ENCODE measurements around the gene SHOC2. TPM values are rescaled to one million over a fixed set of nuclear protein-coding genes. Genes with fewer than 3 reads are reported as not detected.

The SHOC2 gene
- total RNA-seq, 4 donors from 2014 or later: 49.2 to 50.9 (median 50.5) TPM

GRCh38 chr10:111030042-111030750 lies 110.8 kb downstream of the SHOC2 start:
- H3K9me3 ChIP-seq: peaks cover 0 to 35% (median 0%) of the 10 kb centered on the region in 4 donors

DNA sequence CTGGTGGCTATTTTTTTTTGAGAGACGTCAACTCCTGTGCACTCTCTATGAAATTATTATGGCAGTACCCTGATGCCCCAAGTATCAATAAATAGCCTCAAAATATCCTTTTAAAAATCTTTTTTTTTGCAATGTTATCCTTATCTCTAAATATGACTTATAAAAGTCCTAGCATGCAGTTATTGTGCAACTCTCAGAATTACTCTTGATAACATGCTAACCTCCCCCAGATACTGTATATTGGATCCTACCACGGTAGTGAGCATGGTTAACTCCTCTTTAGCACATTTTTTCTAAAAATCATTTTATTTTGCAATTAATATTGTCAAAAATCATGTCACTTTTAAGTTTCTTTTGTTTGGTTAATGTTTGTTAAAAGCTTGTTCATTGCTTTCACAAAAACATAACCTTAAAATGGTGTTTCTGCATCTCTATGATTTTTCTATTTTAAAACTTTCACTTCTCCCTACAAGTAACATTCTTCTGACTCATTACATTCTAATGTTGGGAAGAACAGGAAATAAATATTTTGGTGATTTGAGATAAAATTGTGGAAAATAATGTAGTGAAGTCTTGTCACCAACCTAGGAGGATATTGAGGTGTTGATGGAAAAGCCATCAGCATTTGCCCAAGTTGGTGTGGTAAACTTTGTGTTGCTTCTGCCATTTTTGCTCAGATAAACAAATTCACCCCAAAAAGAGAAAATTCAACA lies 115.3 kb downstream of the SHOC2 start:
- Histone ChIP-seq H3K4me3 (no peak overlapping the region), H3K4me1 (no peaks in the 10 kb centered on the region), H3K27me3 (no peaks in the 10 kb centered on the region), H3K27ac (no peak overlapping the region), H3K9me3 (peaks cover 0 to 43% (median 4%) of the 10 kb centered on the region in 4 donors), H3K36me3 (no peaks in the 10 kb centered on the region)
- TF ChIP-seq CTCF (IDR thresholded peaks at IDR 0.05) (no peak), EP300 (IDR thresholded peaks at IDR 0.05) (no peak), POLR2A (IDR thresholded peaks at IDR 0.05) (no peak)
- DNase-seq (ENCODE audit: low spot score in 2 of 2): no peak
- 89 to 94% methylated on average over 2 of the region's 2 CpGs for WGBS, 2 donors

More at GRCh38 chr10:111030042-111030750, 110.8 kb downstream of the SHOC2 start:
- 95 to 96% methylated on average over 9 of the region's 9 CpGs for WGBS, 2 donors
- Histone ChIP-seq H3K4me3 (no peak overlapping the region), H3K27ac (no peak overlapping the region), H3K36me3 (no peaks in the 10 kb centered on the region), H3K27me3 (no peaks in the 10 kb centered on the region), H3K4me1 (no peaks in the 10 kb centered on the region)
- no peak for DNase-seq (ENCODE audit: low spot score in 2 of 2)
- TF ChIP-seq CTCF (IDR thresholded peaks at IDR 0.05) (no peak), EP300 (IDR thresholded peaks at IDR 0.05) (no peak), POLR2A (IDR thresholded peaks at IDR 0.05) (no peak)

GRCh38 chr10:111035542-111035941 lies 116.1 kb downstream of the SHOC2 start:
- Histone ChIP-seq H3K9me3 (peaks cover 0 to 44% (median 6%) of the 10 kb centered on the region in 4 donors), H3K27ac (no peak overlapping the region), H3K27me3 (no peaks in the 10 kb centered on the region), H3K36me3 (no peaks in the 10 kb centered on the region), H3K4me1 (no peaks in the 10 kb centered on the region), H3K4me3 (no peak overlapping the region)
- DNase-seq (ENCODE audit: low spot score in 2 of 2): no peak
- TF ChIP-seq CTCF (IDR thresholded peaks at IDR 0.05) (no peak), POLR2A (IDR thresholded peaks at IDR 0.05) (no peak), EP300 (IDR thresholded peaks at IDR 0.05) (no peak)

DNA sequence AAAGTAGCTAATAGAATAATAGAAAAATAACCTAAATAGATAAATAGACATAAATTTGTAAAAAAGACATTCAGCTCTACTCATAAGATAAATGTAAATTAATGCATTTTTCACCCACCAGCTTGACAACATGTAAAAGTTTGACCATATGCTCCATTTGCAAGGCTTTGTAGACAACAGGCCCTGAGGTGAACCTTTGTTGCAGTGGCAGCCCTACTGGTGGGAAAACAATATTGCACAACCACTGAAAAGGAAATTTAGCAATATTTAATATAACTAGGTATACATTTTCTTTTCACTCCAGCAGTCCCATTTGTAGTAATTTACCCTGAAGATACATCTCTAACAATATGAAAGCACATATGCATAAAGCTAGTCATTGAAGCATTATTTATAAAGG lies 118.5 kb downstream of the SHOC2 start:
- Histone ChIP-seq H3K9me3 (peaks cover 0 to 51% (median 8%) of the 10 kb centered on the region in 4 donors), H3K27me3 (no peaks in the 10 kb centered on the region), H3K4me1 (no peaks in the 10 kb centered on the region), H3K4me3 (no peak overlapping the region), H3K36me3 (no peaks in the 10 kb centered on the region), H3K27ac (no peak overlapping the region)
- no peak for TF ChIP-seq POLR2A (IDR thresholded peaks at IDR 0.05)
- DNase-seq (ENCODE audit: low spot score in 2 of 2): no peak

DNA sequence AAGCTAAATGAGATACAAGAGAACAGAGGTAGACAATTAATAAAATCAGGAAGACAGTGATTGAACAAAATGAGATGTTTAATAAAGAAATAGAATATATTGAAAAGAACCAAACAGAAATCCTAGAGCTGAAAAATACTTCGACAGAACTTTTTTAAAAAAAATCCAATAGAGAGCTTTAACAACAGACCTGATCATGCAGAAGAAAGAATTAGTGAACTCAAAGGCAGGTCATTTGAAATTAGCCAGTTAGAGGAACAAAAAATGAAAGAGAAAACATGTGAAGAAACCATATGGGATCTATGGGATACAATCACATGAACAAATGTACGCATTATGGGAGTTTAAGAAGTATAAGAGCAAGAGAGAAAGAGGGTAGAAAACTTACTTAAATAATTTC lies 120.1 kb downstream of the SHOC2 start:
- no peaks in the 10 kb centered on the region for H3K36me3 ChIP-seq
- WGBS, 2 donors: 88 to 90% methylated on average over 2 of the region's 2 CpGs
- DNase-seq (ENCODE audit: low spot score in 2 of 2): no peak
- no peak overlapping the region for H3K27ac ChIP-seq
- H3K9me3 ChIP-seq: peaks cover 0 to 54% (median 8%) of the 10 kb centered on the region in 4 donors
- TF ChIP-seq EP300 (IDR thresholded peaks at IDR 0.05): no peak
- H3K4me1 ChIP-seq: no peaks in the 10 kb centered on the region
- H3K4me3 ChIP-seq: no peak overlapping the region
- H3K27me3 ChIP-seq: no peaks in the 10 kb centered on the region

GRCh38 chr10:111057006-111057405 lies 137.6 kb downstream of the SHOC2 start:
- H3K4me3 ChIP-seq: no peak overlapping the region
- H3K9me3 ChIP-seq: peaks cover 0 to 43% (median 0%) of the 10 kb centered on the region in 4 donors
- H3K27ac ChIP-seq: no peak overlapping the region
- 64 to 66% methylated on average over 1 of the region's 1 CpG for WGBS, 2 donors
- no peaks in the 10 kb centered on the region for H3K36me3 ChIP-seq
- TF ChIP-seq POLR2A (IDR thresholded peaks at IDR 0.05) (no peak), CTCF (IDR thresholded peaks at IDR 0.05) (no peak), EP300 (IDR thresholded peaks at IDR 0.05) (no peak)
- H3K4me1 ChIP-seq: no peaks in the 10 kb centered on the region
- H3K27me3 ChIP-seq: peaks cover 0 to 4% of the 10 kb centered on the region in 2 donors
- DNase-seq (ENCODE audit: low spot score in 2 of 2): no peak
